GM23248 (cell line): ENCODE measurements around the gene FILIP1L.

Experiments used
- EZH2 ChIP-seq: fragments of 200-600 bp; sonication (generic); IDR thresholded peaks from 2 replicates; pipeline ENCODE4 v1.6.1; 2018; ENCODE audit warnings: antibody characterized with exemption, mild to moderate bottlenecking; ENCODE audit not compliant: insufficient read depth, poor library complexity, severe bottlenecking
- EZH2phosphoT487 ChIP-seq: fragments of 200-600 bp; sonication (generic); IDR thresholded peaks from 2 replicates; pipeline ENCODE4 v1.6.1; 2018; ENCODE audit warnings: antibody characterized with exemption, moderate library complexity, mild to moderate bottlenecking, low read depth; ENCODE audit not compliant: insufficient read depth

DNA sequence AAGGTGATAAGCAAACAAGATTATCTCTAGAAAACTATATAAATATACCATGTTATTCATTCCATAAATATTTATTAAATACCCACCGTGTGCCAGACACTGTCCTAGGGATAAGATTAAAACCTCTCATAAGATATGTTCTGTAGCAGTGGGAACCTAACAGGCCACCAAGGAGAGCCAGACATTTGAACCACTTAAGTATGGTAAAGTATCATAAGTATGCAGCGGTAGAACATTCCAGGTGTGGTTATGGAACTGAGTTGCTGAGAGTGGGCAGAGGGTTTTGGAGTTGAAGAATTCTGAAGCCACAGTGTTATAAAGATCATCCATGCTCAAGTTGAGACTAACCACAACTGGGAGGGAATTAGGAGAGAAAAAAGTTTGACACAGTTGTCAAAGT lies 14.7 kb downstream of the FILIP1L start:
- TF ChIP-seq EZH2phosphoT487 (no peak), EZH2 (no peak)
